ENCODE data around the gene NME3.

NME3 gene

DNA sequence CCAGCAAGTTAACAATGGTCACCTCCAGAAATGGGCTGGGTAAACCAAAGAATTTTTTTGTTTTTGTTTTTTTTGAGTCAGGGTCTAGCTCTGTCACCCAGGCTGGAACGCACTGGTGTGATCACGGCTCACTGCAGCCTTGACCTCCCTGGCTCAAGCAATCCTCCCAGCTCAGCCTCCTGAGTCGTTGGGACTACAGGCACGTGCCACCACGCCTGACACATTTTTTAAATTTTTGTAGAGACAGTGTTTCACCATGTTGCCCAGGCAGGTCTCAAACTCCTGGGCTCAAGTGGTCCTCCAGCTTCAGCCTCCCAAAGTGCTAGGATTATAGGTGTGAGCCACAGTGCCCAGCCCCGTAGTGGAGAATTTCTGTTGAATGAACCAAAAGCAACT, 9.3 kb upstream of the NME3 start:
- no peak for DNase-seq (ENCODE audit: low spot score)

DNA sequence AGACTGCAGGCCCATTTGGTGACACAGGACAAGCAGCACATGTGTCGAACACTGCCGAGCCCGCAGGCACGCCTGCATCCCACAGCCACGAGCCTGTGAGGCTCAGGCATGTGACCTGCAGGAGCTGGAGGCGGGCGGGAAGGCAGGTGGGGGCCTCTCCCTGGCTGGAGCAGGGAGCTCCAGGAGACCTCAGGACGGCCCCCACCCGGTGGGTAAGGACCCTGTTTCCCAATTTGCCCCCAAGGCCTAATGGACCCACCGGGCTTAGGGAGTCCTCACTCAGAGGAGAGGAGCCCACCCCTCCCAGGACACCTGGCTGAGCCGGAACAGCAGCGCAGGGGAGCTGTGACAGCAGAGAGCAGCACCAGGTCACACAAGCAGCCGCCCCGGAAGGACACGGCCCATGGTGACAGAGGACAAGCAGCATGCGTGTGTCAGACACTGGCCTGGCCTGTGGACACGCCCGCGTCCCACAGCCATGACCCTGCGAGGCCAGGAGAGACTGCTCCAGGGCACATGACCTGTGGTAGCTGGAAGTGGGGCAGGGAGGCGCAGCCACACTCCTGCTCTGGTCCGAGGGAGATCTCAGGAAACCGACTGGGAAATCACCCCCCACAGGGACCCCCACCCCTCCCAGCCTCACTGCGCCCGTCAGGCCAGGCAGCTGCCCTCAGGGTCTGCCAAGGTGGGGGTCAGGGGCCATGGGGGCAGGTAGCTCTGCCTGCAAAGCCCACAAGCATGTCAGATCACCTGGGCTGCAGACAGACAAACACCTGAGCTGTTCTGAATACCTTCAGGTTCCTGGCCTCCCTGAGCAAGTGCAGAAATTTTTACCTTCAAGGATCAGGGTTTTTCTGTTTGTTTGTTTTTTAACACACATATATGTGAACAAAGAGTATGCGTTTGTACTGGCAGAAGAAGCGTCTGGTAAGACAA, 8.7 kb upstream of the NME3 start:
- DNase-seq (ENCODE audit: low spot score): no peak

DNA sequence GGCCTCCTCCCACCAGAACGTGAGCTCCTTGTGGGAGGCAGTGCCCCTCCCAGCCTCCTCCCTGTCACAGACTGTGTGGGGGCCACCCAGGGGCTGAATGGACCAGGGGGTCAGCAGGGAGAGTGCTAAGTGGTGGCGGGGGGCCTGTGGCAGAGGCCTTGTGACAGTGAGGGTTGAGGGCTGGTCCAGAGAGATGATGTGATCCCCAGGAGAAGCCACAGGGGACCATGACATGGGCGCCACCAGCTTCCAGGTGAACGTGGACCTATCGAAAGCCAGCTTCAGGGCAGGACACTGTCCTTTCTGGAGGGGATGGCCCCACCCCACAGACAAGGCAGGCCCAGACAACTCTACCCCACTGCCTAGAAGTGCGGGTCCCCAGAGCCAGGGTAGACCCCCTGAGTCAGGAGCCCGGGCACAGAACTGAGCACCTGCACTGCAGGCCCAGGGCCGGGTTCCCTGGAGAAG, 7.9 kb upstream of the NME3 start:
- no peak for DNase-seq (ENCODE audit: low spot score)

DNA sequence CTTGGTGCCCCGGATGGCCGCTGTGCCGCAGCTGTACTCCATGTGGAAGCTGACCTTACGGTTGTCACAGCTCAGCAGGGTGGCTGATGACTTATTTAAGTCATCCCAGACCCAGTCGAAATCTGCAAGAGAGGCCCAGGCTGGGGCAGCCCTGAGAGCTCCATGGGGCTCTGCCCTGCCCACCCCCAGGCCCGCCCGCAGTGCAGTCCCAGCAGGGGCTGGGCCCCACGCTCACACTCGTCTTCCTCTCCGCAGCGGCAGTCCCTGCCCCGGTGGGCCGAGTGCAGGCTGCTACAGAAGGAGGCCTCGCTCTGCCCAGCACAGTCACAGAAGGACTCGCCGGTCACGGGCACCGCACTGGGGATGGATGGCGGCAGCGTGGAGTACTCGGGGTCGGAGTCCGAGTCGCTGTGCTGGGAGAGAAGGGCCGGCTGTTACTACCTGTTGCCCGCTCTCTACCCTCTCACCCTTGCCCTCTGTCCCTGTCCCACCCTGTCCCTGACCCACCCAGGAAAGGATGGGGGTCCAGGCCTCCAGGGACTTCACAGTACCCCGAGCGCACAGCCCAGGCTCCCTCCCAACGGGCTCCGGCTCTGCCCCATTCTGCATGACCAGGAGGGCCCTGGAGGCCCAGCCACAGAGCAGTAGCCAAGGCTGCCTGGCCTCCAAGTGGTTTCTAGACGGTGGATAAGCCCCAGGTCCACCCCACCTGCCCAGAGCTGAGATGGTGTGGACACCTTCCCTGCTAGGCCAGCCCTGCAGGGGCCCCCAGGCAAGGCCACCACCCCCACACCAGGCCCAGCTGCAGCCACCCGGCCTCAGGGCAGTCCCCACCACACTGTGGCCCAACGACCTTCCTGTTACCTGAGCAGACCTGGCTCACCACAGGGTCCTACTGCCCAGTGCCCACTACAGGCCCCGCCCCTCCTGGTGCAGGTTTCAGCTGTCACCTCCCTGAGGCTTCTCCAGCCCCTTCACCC, 7.1 kb upstream of the NME3 start:
- DNase-seq (ENCODE audit: low spot score): no peak

DNA sequence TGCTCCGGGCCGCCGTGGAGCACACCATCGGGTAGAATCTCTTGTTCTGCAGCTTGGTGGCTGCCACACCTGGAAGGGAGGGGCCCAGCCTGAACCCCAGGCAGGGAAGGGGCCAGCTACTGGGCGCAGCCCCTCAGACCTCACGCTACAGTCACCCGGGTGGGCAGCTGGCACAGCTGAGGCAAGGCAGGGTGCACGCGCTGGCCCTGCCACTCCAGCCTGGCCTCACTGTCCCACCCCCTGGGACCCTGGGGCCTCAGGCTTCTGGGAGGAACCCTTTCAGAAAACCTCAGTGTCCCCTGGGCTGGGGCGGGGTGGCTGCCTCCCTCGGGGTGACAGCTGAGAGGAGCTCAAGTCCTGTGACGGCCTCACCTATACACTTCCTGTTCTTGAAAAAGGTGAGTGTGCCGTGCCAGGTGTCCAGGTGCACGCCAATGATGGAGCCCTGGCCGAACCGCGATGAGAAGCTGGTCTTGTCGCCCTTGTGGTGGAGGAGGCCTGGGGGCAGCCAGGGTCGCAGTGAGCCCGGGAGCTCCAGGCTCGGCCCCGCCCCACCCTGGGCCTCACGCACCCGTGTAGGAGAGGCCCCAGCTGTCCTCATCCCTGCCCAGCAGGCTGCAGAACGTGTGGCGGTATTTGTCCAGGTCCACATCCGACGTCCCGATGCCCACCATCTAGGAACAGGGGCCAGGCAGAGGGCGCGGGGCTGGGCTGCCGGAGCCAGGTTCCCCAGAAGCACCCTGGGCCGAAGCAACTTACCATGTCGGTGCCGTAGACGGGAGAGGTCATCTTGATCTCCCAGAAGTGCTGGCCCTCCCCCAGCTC, 6.2 kb upstream of the NME3 start:
- no peak for DNase-seq (ENCODE audit: low spot score)

DNA sequence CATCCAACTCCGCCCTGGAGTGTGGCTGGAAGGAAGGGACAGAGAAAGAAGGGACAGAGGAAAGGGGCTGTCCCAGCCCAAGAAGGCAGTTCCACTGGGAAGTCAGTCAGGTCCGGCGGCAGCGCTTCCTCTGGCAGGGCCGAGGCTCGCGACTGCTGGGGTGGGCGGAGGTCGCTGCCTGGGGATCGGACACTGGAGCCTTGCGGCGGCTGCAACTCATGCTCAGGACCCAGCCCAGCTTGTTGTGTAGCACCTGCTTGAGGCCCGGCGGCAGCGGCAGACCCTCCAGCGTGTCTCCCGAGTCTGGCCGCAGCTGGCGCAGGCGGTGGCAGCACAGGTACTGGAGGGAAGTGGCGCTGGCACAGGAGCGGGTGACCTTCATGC, 5.6 kb upstream of the NME3 start:
- no peak for DNase-seq (ENCODE audit: low spot score)

DNA sequence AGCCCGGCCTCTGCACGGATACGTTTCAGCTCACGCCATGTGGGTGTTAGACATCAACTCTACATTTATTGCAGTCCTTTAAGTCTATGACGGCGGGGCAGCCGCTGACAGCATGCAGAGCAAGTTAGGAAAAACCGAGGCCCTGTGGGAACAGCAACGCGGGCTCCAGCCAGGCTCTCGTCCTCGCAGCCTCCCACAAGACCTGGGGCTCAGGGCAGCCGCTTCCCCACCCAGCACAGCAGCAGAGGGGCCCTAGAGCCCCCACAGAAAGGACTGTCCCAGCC, 5.3 kb upstream of the NME3 start:
- DNase-seq (ENCODE audit: low spot score): no peak

DNA sequence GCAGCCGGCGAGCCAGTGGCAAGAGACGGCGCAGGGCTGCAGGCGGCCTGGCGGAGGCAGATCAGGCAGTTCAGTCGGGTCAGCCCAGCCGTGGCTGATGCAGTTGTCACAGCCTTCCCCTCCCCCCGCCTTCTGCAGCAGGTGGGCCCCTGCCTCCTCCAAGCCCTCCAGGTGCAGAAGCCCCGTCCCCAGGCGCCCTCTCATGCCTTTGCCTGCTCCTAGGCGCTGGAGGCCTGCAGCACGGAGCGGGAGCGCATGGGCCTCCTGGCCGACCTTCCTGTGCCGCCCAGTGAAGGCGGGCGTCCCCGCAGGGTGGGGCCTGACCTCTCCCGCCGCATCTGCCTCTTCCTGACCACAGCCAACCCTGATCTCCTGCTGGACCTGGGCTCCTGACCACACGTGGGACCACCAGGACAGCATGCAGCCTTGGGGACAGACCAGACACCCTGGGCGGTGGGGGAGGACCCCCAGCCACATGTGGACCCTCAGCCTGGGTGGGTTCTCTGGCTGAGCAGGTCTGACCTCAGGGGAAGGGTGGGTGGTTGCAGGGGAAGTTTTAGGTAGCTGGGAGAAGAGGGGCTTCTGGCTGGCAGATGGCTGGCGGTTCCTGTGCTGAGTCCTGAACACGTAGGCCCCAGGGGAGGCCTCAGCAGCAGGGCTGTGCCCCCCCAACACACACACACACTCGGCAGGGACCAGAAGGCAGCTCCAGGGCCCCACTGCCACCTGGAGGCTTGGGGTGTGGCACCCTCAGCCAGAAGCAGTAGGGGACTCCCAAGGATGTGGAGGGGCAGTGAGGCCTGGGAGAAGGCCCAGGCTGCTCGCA, 4.7 kb upstream of the NME3 start:
- no peak for DNase-seq (ENCODE audit: low spot score)

DNA sequence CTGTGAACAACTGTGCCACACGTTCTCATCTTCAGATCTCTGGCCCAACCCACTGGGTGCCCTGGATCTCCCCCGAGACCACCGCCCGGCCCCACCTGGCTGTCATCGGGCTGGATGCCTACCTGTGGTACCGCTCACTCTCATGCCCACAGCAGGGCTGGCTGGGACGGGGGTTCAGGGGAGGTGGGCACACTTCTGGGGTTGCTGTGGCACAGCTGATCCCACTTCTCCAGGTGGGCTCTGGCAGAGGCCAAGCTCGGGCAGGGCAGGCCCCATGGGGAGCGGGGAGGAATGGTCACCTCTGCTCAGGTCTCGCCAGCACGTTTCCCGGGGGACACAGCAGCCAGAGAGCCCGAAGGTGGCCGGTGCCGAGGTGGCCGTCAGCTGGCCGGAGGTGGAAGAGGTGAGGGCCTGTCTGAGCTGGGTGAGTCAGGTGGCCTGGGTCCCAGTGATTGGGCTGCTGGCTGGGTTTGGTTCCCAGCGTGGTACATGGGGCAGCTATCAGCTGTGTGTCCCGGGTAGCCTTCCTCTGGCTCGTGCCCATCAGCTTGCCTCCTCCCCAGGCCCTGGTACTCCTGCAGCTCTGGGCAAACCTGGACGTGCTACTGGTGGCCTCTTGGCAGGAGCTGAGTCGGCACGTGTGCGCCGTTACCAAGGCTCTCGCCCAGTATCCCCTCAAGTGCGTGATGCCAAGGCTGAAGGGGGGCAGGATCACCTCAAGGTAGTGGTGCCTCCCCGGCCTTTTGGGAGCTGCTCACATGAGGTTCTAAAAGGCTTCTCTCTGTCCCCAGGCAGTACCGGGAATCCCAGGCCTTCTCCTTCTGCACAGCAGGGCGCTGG, 3.9 kb upstream of the NME3 start:
- DNase-seq (ENCODE audit: low spot score): no peak

DNA sequence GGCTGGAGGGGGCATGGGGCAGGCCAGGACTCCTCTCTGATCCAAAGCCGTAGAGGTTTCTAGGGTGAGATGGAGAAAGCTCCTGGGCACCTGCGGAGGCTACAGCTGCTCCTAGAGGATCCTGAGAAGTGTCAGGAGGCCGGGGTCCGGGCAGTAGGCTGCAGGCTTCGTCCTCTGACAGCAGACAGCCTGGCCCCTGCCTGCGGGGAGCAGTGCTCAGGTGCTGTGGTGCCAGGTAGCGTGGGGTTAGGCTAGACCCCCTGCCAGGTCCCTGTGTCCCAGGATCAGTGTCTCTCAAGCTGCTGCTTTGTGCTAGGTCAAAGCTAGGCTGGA, 3.1 kb upstream of the NME3 start:
- DNase-seq (ENCODE audit: low spot score): no peak

DNA sequence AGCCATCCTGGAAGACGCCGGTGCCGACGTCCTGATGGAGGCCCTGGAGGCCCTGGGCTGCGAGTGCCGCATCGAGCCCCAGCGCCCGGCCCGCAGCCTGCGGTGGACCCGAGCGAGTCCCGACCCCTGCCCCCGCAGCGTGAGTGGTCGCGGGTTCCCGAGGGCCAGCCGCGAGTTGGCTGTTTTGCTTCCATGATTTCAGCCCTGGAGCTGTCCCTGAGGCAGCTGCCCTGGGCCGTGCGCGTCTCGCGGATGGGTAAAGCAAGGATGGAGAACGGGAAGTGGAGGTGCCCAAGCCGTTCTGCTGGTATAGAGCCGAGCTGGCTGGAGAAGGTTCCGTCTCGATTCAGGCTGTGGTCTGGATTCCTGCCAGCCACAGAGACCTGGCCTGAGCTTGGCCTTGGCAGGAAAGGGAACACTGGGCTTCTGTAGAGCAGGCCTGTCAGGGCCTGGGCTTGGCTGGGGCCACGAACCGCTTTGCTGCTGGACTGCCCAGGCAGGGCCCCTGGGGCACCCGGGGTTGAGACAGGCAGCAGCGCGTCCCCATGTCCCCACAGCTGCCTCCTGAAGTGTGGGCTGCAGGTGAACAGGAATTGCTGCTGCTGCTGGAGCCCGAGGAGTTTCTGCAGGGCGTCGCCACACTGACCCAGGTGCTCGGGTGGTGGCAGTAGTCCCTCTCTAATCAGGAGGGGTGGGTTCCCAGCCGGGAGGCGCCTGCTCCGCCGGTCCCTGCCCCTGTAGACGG, 2.5 kb upstream of the NME3 start:
- DNase-seq (ENCODE audit: low spot score): no peak

DNA sequence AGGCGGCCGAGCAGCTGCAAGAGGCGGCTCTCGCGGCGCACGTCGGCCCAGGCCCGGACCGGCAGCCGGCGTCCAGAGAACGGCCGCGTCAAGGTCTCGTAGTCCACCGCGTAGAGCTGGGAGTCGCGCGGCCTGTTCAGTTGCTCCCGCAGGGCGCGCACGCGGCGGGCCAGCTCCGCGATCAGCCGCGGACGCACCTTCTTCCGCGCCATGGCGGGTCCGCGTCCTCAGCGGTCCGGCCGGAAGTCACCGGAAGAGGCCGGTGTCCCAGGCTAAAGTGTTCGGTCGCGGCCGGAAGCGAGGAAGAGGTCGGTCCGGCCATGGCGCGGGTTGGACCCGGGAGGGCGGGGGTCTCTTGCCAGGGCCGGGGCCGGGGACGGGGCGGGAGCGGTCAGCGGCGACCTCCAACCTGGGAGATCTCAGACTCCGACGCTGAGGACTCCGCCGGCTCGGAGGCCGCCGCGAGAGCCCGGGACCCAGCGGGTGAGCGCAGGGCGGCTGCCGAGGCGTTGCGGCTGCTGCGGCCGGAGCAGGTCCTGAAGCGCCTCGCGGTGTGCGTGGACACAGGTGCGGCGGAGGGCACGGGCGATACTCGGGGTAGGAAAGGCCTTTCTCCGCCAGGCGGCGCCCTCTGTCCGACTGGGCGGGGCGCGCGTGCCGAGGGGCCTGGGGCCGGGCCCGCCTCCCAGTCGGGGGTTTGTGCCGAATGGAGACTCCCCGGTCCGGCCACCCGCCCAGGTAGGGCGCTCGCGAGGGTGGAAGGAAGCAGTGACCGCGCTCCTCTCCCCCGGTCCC, 1.8 kb upstream of the NME3 start, which contains the start of gene MRPS34:
Gene MRPS34, minus strand, starts transcription at position 227 of the 795 bp plus-strand sequence. Its CDS starts 15 bp downstream, at position 212.
- peak; percentile 85 for DNase-seq (ENCODE audit: low spot score)

DNA sequence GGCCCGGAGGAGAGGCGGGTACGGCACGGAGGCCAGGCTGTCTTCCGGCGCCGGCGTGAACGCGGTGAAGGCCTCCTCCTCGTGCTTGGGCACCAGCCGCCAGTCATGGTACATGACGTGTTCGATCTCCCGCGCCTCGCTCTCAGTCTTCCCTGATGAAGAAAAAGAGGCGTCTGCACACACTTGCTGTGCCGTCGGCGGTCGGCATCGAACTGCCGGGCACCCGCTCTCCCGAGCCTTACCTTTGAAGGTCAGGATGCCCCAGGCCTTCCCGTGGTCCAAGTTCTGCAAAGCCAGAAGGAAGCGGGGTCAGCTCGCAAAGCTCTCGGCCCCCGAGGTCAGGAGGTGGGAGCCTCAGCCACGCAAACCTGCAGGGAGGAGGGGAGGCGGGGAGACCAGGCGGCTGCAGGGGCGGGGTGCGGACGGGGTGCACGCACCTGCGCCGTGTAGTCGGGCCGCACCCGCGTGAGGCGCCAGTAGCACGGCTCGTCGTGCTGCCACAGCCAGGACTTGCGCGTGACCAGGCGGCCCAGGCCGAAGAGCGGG, 1.1 kb upstream of the NME3 start, which contains the start of gene EME2:
Gene EME2, plus strand, starts transcription at position 449 of the 546 bp plus-strand sequence. CDS start 418 bp downstream, outside the sequence.
- no peak for DNase-seq (ENCODE audit: low spot score)

DNA sequence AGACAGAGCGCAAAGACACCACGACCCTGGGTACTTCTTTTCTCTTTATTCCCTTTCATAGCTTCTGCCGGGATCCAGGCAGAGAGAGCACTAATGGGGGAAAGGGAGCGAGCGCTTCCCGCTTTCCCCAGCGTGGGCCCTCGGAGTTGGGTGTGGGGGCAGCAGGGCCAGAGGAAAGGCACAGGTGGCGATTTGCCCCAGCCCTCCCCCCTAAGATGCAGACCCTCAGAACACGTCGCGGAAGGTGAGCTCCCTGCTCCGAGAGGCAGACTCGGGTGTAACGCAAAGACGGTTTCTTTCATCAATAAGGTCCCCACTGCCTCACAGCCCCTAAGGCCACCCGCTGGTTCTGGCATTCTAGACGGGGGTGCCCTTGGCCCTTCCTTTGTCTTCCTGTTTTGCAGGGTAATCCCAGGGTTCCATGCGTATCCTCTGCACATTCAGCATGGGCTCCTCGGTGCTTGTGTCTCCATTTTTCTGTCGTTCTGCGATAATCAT, 570 bp upstream of the NME3 start:
- no peak for DNase-seq (ENCODE audit: low spot score)

DNA sequence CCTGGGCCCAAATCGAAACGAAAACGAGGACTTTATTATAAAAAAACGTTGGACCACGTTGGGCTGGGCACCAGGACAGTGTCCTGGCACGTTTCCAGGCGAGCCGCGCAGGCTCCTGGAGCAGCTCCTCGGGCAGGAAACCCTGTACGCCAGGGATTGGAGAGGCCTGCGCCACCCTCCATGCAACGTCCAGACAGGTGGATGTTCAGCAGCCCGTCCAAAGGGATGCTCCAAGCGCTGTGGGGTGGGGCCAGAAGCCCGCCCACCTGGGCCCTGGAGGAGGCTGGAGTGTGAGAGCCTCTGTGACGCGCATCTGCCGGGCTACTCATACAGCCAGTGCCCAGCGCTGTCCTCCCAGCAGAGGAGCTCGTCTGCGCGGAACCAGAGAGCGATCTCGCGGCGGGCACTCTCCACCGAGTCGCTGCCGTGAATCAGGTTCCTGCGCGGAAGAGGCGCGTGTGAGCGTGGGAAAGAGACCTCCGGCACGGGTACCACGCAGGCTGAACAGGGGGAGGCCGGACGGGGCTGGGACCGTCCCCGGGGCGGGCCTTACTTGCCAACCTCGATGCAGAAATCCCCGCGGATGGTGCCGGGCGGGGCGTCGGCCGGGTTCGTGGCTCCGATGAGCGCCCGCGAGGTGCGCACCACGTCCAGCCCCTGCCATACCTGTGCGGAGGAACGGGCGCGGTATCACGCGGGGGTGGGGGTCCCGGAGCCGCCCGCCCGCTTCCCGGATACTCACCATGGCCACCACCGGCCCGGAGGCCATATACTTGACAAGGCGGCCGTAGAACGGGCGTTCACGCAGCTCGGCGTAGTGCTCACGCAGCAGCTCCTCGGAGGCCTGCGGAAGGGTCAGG, 785 bp downstream of the NME3 start:
- no peak for DNase-seq (ENCODE audit: low spot score)

DNA sequence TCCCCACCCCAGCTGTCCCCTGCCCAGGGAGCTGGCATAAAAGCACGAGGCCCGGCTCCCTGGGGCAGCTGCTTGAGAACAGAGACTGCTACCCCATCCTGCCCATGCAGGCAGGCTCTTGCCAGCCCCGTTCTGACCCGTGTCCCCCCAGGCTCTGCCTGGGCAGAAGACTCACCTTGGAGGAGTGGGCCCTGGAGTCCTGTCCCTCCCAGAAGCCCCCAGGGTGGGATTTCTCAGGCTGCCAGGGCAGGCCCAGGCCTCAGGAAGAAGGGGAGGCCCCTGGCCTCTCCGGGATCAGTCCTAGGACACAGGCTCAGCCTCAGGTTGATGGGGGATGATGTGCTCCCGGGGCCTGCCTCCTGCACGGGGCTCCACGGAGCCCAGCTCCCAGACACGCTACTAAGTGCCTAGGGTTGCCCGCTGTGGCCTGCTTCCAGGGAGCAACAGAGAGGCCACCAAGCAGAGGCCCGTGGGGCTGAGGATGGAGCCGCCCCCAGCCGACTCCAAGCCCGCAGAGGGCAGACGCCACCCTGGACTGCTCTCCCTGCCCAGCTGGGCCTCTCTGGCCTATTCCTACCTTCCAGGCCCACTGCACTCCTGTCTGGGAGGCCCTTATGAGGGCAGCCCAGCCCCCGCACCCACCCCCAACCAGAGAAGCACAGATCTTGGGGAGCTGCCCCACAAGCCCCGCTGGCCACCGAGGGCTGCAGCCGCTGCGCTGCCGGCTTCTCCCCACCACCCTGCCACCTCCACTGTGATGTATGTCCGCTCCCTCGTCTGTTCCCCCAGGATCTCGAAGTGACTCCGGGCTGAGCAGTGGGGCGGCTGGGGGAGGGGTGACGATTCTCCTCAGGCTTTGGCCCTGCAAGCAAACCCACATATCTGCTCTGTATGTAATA, 1.7 kb downstream of the NME3 start:
- DNase-seq (ENCODE audit: low spot score): no peak

All from HuH-7 (cell line).